ENCODE data around the gene KRT33B.
"Not testable (repeated sequence)": the region's sequence is repeated elsewhere in the genome, so short reads cannot be mapped to it uniquely, and the experiment has no call there.

The KRT33B gene

DNA sequence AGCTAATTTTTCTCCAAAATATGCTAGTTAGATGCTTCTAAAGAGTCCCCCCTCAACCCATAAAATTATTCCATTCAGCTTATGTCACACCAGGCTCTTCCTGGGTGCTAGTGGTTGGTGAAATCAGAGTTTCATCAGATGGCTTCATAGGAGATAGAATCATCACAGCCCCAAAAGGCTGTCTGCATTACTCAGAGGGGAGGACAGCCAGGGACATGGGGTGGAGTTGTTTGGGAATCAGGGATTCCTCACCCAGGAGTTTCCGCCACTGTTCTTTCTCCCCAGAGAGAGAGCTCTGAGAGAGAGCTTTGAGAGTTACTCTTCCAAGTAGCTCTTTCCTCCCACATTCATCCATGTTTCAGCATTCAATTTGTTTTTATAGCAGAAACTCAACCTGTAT lies 12.8 kb upstream of the KRT33B start:
- no peaks in the 10 kb centered on the region for H3K4me1 ChIP-seq (ENCODE audit: insufficient read depth, low read length)
- ATAC-seq (ENCODE audit: insufficient read depth, low read depth) = no peak
- H3K4me2 ChIP-seq (ENCODE audit: insufficient read depth, low read length) = no peak overlapping the region
- H3K36me3 ChIP-seq (ENCODE audit: insufficient read depth, low read length) = no peaks in the 10 kb centered on the region
- H4K20me1 ChIP-seq (ENCODE audit: insufficient read depth, low read length) = no peaks in the 10 kb centered on the region
- DNase-seq = no peak
- H3K4me3 ChIP-seq (ENCODE audit: low read depth in 1 of 2, low read length in 2 of 2) = no peak overlapping the region
- TF ChIP-seq EZH2 (IDR thresholded peaks at IDR 0.05; ENCODE audit: borderline replicate concordance, low read depth, low read length, severe bottlenecking) = no peak
- no peak for TF ChIP-seq CTCF (IDR thresholded peaks at IDR 0.05; ENCODE audit: borderline replicate concordance, extremely low read depth, low read length, poor library complexity, severe bottlenecking)
- H3K9me3 ChIP-seq (ENCODE audit: insufficient read depth, low read length, severe bottlenecking) = peaks cover 3% of the 10 kb centered on the region
- no peaks in the 10 kb centered on the region for H3K79me2 ChIP-seq (ENCODE audit: insufficient read depth, low read length)
- peaks cover under 1% of the 10 kb centered on the region for H3K27me3 ChIP-seq (ENCODE audit: insufficient read depth, low read length, poor library complexity)
- no peak overlapping the region for H2AFZ ChIP-seq (ENCODE audit: low read depth, low read length)
- no peak overlapping the region for H3K27ac ChIP-seq (ENCODE audit: low read length)
- H3K9ac ChIP-seq (ENCODE audit: low read depth, low read length) = no peak overlapping the region

GRCh38 chr17:41381943-41382342 lies 12.3 kb upstream of the KRT33B start, which contains the start of gene KRT34:
TSS of gene KRT34 (minus strand) at chr17:41382306. CDS start at chr17:41382246, 60 bp downstream.
- not testable (repeated sequence) for H3K4me2 ChIP-seq (ENCODE audit: insufficient read depth, low read length)

DNA sequence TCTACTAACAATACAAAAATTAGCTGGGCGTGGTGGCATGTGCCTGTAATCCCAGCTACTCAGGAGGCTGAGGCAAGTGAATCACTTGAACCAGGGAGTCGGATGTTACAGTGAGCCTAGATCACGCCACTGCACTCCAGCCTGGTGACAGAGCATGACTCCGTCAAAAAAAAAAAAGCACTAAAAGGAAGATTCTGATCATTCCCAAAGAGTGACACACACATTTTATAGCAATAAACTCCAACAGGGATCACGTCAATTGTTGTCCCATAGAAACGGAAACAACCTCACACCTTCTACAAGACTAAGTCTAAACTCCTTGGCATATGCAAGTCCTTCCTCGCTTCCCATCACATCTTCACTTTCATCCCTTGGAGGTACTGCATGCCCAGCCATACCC lies 10.5 kb upstream of the KRT33B start:
- not testable (repeated sequence) for H3K36me3 ChIP-seq (ENCODE audit: insufficient read depth, low read length); H3K4me3 ChIP-seq (ENCODE audit: low read depth in 1 of 2, low read length in 2 of 2); H2AFZ ChIP-seq (ENCODE audit: low read depth, low read length); H3K27ac ChIP-seq (ENCODE audit: low read length); H3K27me3 ChIP-seq (ENCODE audit: insufficient read depth, low read length, poor library complexity); H3K4me2 ChIP-seq (ENCODE audit: insufficient read depth, low read length); H3K79me2 ChIP-seq (ENCODE audit: insufficient read depth, low read length); H3K9ac ChIP-seq (ENCODE audit: low read depth, low read length); H3K4me1 ChIP-seq (ENCODE audit: insufficient read depth, low read length); H4K20me1 ChIP-seq (ENCODE audit: insufficient read depth, low read length); DNase-seq; H3K9me3 ChIP-seq (ENCODE audit: insufficient read depth, low read length, severe bottlenecking); ATAC-seq (ENCODE audit: insufficient read depth, low read depth)

More at GRCh38 chr17:41381943-41382342, 12.3 kb upstream of the KRT33B start, which contains the start of gene KRT34:
- H3K27ac ChIP-seq (ENCODE audit: low read length); DNase-seq; ATAC-seq (ENCODE audit: insufficient read depth, low read depth); H3K27me3 ChIP-seq (ENCODE audit: insufficient read depth, low read length, poor library complexity); H4K20me1 ChIP-seq (ENCODE audit: insufficient read depth, low read length); H3K79me2 ChIP-seq (ENCODE audit: insufficient read depth, low read length); H3K4me1 ChIP-seq (ENCODE audit: insufficient read depth, low read length); H3K4me3 ChIP-seq (ENCODE audit: low read depth in 1 of 2, low read length in 2 of 2); H3K36me3 ChIP-seq (ENCODE audit: insufficient read depth, low read length); H3K9me3 ChIP-seq (ENCODE audit: insufficient read depth, low read length, severe bottlenecking); H2AFZ ChIP-seq (ENCODE audit: low read depth, low read length); H3K9ac ChIP-seq (ENCODE audit: low read depth, low read length): not testable (repeated sequence)

GRCh38 chr17:41377546-41377945 lies 7.9 kb upstream of the KRT33B start:
- ATAC-seq (ENCODE audit: insufficient read depth, low read depth) (no peak), DNase-seq (no peak)
- H3K4me3 ChIP-seq (ENCODE audit: low read depth in 1 of 2, low read length in 2 of 2) = no peak overlapping the region
- H3K79me2 ChIP-seq (ENCODE audit: insufficient read depth, low read length) = no peaks in the 10 kb centered on the region
- H3K9me3 ChIP-seq (ENCODE audit: insufficient read depth, low read length, severe bottlenecking) = no peaks in the 10 kb centered on the region
- no peak for TF ChIP-seq EZH2 (IDR thresholded peaks at IDR 0.05; ENCODE audit: borderline replicate concordance, low read depth, low read length, severe bottlenecking)
- H4K20me1 ChIP-seq (ENCODE audit: insufficient read depth, low read length) = no peaks in the 10 kb centered on the region
- no peak overlapping the region for H3K4me2 ChIP-seq (ENCODE audit: insufficient read depth, low read length)
- H3K27me3 ChIP-seq (ENCODE audit: insufficient read depth, low read length, poor library complexity) = peaks cover 15% of the 10 kb centered on the region
- no peak overlapping the region for H2AFZ ChIP-seq (ENCODE audit: low read depth, low read length)
- no peaks in the 10 kb centered on the region for H3K36me3 ChIP-seq (ENCODE audit: insufficient read depth, low read length)
- H3K4me1 ChIP-seq (ENCODE audit: insufficient read depth, low read length) = no peaks in the 10 kb centered on the region
- H3K27ac ChIP-seq (ENCODE audit: low read length) = no peak overlapping the region
- no peak overlapping the region for H3K9ac ChIP-seq (ENCODE audit: low read depth, low read length)

GRCh38 chr17:41369023-41369422 lies 590 bp downstream of the KRT33B start:
- ATAC-seq (ENCODE audit: insufficient read depth, low read depth) (no peak), DNase-seq (no peak)
- Histone ChIP-seq H3K36me3 (ENCODE audit: insufficient read depth, low read length) (no peaks in the 10 kb centered on the region), H4K20me1 (ENCODE audit: insufficient read depth, low read length) (no peaks in the 10 kb centered on the region), H3K4me2 (ENCODE audit: insufficient read depth, low read length) (no peak overlapping the region), H3K27ac (ENCODE audit: low read length) (no peak overlapping the region), H3K4me3 (ENCODE audit: low read depth in 1 of 2, low read length in 2 of 2) (no peak overlapping the region), H2AFZ (ENCODE audit: low read depth, low read length) (no peak overlapping the region), H3K9ac (ENCODE audit: low read depth, low read length) (no peak overlapping the region), H3K4me1 (ENCODE audit: insufficient read depth, low read length) (no peaks in the 10 kb centered on the region), H3K79me2 (ENCODE audit: insufficient read depth, low read length) (no peaks in the 10 kb centered on the region), H3K27me3 (ENCODE audit: insufficient read depth, low read length, poor library complexity) (peaks cover 10% of the 10 kb centered on the region), H3K9me3 (ENCODE audit: insufficient read depth, low read length, severe bottlenecking) (no peaks in the 10 kb centered on the region)
- TF ChIP-seq EZH2 (IDR thresholded peaks at IDR 0.05; ENCODE audit: borderline replicate concordance, low read depth, low read length, severe bottlenecking) = no peak
- no peak for TF ChIP-seq CTCF (IDR thresholded peaks at IDR 0.05; ENCODE audit: borderline replicate concordance, extremely low read depth, low read length, poor library complexity, severe bottlenecking)
